H1 (cell line): ENCODE data around the gene HSPA6.

Experiments used
- CBX5 ChIP-seq: fragments of 300-800, 300-1000 bp; sonication (generic); IDR thresholded peaks from 2 replicates; pipeline ENCODE4 v1.7.1; 2016; ENCODE audit warnings: antibody characterized with exemption, low read length, low read depth
- EP300 ChIP-seq, 2 experiments: IDR thresholded peaks; 1 replicate in 1 of 2; 2 replicates in 1 of 2; pipeline ENCODE4 v1.6.1; 2011 to 2012; ENCODE audit warnings: low read depth in 2 of 2, low read length in 2 of 2, mild to moderate bottlenecking in 2 of 2, borderline replicate concordance in 1 of 2, inconsistent platforms in 1 of 2, moderate library complexity in 1 of 2
- EZH2 ChIP-seq: fragments of 200-600 bp; sonication (generic); IDR thresholded peaks from 2 replicates; pipeline ENCODE4 v1.7.1; 2012; ENCODE audit warnings: low read depth, mild to moderate bottlenecking, moderate library complexity, low read length, inconsistent platforms; ENCODE audit not compliant: severe bottlenecking
- HDAC6 ChIP-seq: IDR thresholded peaks from one replicate; pipeline ENCODE4 v1.7.1; 2012; ENCODE audit warnings: low read depth, mild to moderate bottlenecking, inconsistent platforms, low read length, moderate library complexity
- SIN3A ChIP-seq, 2 experiments: IDR thresholded peaks in 1 of 2; conservative IDR thresholded peaks in 1 of 2; 2 replicates each; pipeline ENCODE4 v1.6.1; 2011 to 2012; ENCODE audit warnings: low read length in 2 of 2, improper control_type of control experiment in 1 of 2, low read depth in 1 of 2, mild to moderate bottlenecking in 1 of 2
- TBP ChIP-seq: IDR thresholded peaks from 2 replicates; pipeline ENCODE4 v1.6.1; 2011; ENCODE audit warnings: low read depth, low read length, improper control_type of control experiment
- TEAD4 ChIP-seq: IDR thresholded peaks from 2 replicates; pipeline ENCODE4 v1.6.1; 2012; ENCODE audit warnings: low read depth, low read length, inconsistent platforms, mixed read lengths
- ZNF274 ChIP-seq: IDR thresholded peaks from 2 replicates; pipeline ENCODE4 v1.7.0; 2012; ENCODE audit warnings: low read length, borderline replicate concordance; ENCODE audit errors: extremely low read depth
- TF ChIP-seq, protein P1 (sequence below), 3 experiments: IDR thresholded peaks; 1 replicate in 2 of 3; 2 replicates in 1 of 3; pipeline versions ENCODE4 v1.5.1 to v1.6.1; 2011; ENCODE audit warnings: low read length in 3 of 3, mild to moderate bottlenecking in 3 of 3, inconsistent platforms in 2 of 3, low read depth in 1 of 3, moderate library complexity in 1 of 3; ENCODE audit not compliant: insufficient read depth in 1 of 3; ENCODE audit errors: control extremely low read depth in 1 of 3

DNA sequence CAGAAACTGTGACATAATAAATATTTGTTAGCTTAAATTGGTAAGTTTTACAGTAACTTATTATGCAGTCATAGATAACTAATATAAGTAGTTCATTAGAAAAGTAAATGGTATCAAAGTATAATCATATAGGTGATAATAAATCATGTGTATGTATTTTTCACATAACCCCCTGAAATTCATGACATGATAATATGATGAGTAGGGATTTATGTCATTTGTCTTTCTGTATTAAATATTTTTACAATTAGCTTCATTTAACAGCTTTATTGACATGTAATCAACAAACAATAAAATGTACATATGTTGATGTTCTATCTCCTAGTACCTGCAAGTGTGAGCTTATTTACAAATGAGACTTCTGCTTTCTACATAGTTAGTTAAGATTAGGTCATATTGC lies 28.9 kb upstream of the HSPA6 start:
- TF ChIP-seq EP300 (IDR thresholded peaks at IDR 0.05; ENCODE audit: borderline replicate concordance in 1 of 2, low read depth in 2 of 2, low read length in 2 of 2) (no peak), SIN3A (conservative IDR thresholded peaks at IDR 0.05 in 1 of 2, IDR thresholded peaks at IDR 0.05 in 1 of 2; ENCODE audit: low read depth in 1 of 2, low read length in 2 of 2) (no peak), ZNF274 (no peak), TBP (no peak), CBX5 (no peak), EZH2 (no peak), HDAC6 (no peak), TEAD4 (no peak)
- TF ChIP-seq, protein P1, sequence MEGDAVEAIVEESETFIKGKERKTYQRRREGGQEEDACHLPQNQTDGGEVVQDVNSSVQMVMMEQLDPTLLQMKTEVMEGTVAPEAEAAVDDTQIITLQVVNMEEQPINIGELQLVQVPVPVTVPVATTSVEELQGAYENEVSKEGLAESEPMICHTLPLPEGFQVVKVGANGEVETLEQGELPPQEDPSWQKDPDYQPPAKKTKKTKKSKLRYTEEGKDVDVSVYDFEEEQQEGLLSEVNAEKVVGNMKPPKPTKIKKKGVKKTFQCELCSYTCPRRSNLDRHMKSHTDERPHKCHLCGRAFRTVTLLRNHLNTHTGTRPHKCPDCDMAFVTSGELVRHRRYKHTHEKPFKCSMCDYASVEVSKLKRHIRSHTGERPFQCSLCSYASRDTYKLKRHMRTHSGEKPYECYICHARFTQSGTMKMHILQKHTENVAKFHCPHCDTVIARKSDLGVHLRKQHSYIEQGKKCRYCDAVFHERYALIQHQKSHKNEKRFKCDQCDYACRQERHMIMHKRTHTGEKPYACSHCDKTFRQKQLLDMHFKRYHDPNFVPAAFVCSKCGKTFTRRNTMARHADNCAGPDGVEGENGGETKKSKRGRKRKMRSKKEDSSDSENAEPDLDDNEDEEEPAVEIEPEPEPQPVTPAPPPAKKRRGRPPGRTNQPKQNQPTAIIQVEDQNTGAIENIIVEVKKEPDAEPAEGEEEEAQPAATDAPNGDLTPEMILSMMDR (IDR thresholded peaks at IDR 0.05; ENCODE audit: control extremely low read depth in 1 of 3, insufficient read depth in 1 of 3, low read depth in 1 of 3, low read length in 3 of 3): no peak
